Stimulated activated naive B cell treated with anti-CD40 and anti-IgM and Interleukin-4, amounts not matched to agents 10 μg/mL and 1 μg/mL and 100 μg/mL, for 72 hours (primary cell): ENCODE results near the gene EDNRA.
"Not testable (repeated sequence)": the region's sequence is repeated elsewhere in the genome, so short reads cannot be mapped to it uniquely, and the experiment has no call there.

ENCODE experiments used
- ATAC-seq, 2 donors: fragments of 150-1000 bp; cut with Tn5 transposase; replicated peaks; 2 replicates each; pipeline ENCODE4 v1.10.0; 2021; ENCODE audit warnings: moderate library complexity in 1 of 2
- DNase-seq: peaks from one replicate; pipeline ENCODE4 v3.0.0; 2021
- H3K27ac Mint-ChIP-seq: one replicate; pipeline ENCODE4 v1.8.0; 2022; ENCODE audit warnings: mild to moderate bottlenecking, mixed read lengths
- H3K27me3 Mint-ChIP-seq, 2 donors: one replicate each; pipeline ENCODE4 v1.8.0; 2022; ENCODE audit warnings: mixed read lengths in 2 of 2
- H3K36me3 Mint-ChIP-seq, 2 donors: one replicate each; pipeline ENCODE4 v1.8.0; 2022; ENCODE audit warnings: mixed read lengths in 2 of 2, mild to moderate bottlenecking in 1 of 2
- H3K4me1 Mint-ChIP-seq, 2 donors: one replicate each; pipeline ENCODE4 v1.8.0; 2022; ENCODE audit warnings: mixed read lengths in 2 of 2, mild to moderate bottlenecking in 1 of 2
- H3K4me3 Mint-ChIP-seq, 2 donors: one replicate each; pipeline ENCODE4 v1.8.0; 2022; ENCODE audit warnings: mild to moderate bottlenecking in 2 of 2, mixed read lengths in 2 of 2, moderate library complexity in 1 of 2
- H3K9me3 Mint-ChIP-seq, 2 donors: one replicate each; pipeline ENCODE4 v1.8.0; 2022; ENCODE audit warnings: mixed read lengths in 2 of 2, mild to moderate bottlenecking in 1 of 2

The EDNRA gene

DNA sequence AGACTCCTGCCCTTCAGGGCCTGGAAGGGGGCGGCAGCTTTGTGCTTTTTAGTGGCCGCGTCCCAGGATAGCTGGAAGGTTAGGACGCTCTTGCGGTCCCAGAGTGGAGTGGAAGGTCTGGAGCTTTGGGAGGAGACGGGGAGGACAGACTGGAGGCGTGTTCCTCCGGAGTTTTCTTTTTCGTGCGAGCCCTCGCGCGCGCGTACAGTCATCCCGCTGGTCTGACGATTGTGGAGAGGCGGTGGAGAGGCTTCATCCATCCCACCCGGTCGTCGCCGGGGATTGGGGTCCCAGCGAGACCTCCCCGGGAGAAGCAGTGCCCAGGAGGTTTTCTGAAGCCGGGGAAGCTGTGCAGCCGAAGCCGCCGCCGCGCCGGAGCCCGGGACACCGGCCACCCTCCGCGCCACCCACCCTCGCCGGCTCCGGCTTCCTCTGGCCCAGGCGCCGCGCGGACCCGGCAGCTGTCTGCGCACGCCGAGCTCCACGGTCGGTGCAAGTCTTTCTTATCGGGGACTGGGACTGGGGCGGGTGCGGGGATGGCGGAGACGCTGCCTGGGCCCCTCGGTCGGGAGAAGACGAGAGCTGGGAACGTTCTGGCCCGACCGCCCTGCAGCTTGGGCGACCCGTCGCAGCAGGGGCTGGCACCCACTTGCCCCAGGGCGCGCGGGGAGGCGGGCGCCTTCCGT, at the start of gene EDNRA:
EDNRA (plus strand) TSS at position 207 of the 686 bp plus-strand sequence. CDS start 4,585 bp downstream, outside the sequence.
- peaks cover 11 to 37% of the 10 kb centered on the region in 2 donors for H3K27me3 Mint-ChIP-seq
- no peak for ATAC-seq
- no peak within 1 kb of the TSS for H3K4me3 Mint-ChIP-seq
- DNase-seq, result no peak
- peaks cover 0 to 4% of the 10 kb centered on the region in 2 donors for H3K9me3 Mint-ChIP-seq
- H3K27ac Mint-ChIP-seq, result no peak within 1 kb of the TSS
- H3K36me3 Mint-ChIP-seq, result peaks cover 0 to 3% of the 10 kb centered on the region in 2 donors
- no peaks in the 10 kb centered on the region for H3K4me1 Mint-ChIP-seq

DNA sequence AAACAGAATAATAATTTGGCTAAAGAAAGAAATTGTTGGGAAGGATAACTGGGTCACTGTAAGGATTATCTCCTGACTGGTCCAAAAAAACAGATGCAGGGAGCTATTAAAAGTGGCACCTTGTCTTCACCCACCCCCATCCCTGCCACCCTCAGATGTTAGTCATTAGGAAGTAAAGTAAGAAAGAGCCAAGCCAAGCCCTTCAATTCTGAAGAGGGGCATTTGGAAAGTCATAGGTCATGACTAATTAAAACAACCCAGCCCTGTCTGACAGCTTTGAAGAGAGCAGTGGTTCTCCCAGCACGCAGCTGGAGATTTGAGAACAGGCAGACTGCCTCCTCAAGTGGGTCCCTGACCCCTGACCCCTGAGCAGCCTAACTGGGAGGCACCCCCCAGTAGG, 46.5 kb upstream of the EDNRA start:
- H3K4me1 Mint-ChIP-seq, H3K36me3 Mint-ChIP-seq, H3K4me3 Mint-ChIP-seq, H3K9me3 Mint-ChIP-seq, DNase-seq, H3K27ac Mint-ChIP-seq, H3K27me3 Mint-ChIP-seq, ATAC-seq: not testable (repeated sequence)

DNA sequence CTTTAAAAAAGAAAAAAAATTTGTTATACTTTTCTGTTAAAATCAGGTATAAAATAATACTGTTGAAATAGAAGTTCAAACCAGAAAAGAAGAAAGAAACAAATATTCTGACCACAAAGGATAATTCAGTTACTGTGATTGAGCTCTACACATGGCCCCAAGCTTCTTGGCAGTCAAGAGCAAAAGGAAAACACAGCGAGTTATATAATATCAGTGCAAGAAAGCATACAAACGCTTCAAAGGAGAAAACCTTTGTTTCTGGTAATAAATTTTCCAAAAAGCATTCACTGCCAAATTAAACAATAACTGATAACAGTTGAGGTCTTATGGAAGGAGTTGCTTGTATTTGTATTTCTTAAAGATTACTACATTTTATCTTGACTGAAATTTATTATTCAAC, 40.5 kb upstream of the EDNRA start:
- H3K36me3 Mint-ChIP-seq, result no peaks in the 10 kb centered on the region
- H3K27ac Mint-ChIP-seq, result no peak overlapping the region
- no peaks in the 10 kb centered on the region for H3K27me3 Mint-ChIP-seq
- H3K4me3 Mint-ChIP-seq, result no peak overlapping the region
- no peak for ATAC-seq
- no peaks in the 10 kb centered on the region for H3K4me1 Mint-ChIP-seq
- peaks cover 3 to 4% of the 10 kb centered on the region in 2 donors for H3K9me3 Mint-ChIP-seq
- DNase-seq, result no peak

DNA sequence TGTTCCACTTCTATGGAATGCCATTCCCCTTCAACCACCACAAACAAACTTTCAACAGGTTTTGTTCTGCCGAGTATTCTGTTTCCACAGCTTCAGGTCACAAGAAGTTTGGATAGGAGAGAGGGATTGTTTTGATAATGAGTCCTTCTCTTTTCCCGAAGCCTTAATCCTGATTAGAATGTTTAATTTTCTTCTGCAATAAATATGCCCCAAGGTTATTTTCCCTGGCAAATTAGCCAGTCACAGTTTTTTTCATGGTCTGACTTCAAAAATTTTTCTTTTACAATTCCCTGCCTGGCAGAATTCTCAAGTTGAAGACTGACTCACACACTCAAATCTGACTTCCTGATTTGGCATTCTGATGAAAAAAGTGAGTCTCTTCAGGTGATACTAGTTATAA, 33.1 kb upstream of the EDNRA start:
- no peaks in the 10 kb centered on the region for H3K4me1 Mint-ChIP-seq
- H3K9me3 Mint-ChIP-seq, result peaks cover 3 to 4% of the 10 kb centered on the region in 2 donors
- no peaks in the 10 kb centered on the region for H3K27me3 Mint-ChIP-seq
- H3K27ac Mint-ChIP-seq, result no peak overlapping the region
- ATAC-seq (no peak), DNase-seq (no peak)
- H3K4me3 Mint-ChIP-seq, result no peak overlapping the region
- H3K36me3 Mint-ChIP-seq, result no peaks in the 10 kb centered on the region

GRCh38 chr4:147453561-147454141, 27.2 kb upstream of the EDNRA start:
- no peak overlapping the region for H3K4me3 Mint-ChIP-seq
- H3K9me3 Mint-ChIP-seq, result no peaks in the 10 kb centered on the region
- no peak overlapping the region for H3K27ac Mint-ChIP-seq
- no peaks in the 10 kb centered on the region for H3K36me3 Mint-ChIP-seq
- DNase-seq (no peak), ATAC-seq (no peak)
- no peaks in the 10 kb centered on the region for H3K4me1 Mint-ChIP-seq
- H3K27me3 Mint-ChIP-seq, result no peaks in the 10 kb centered on the region

DNA sequence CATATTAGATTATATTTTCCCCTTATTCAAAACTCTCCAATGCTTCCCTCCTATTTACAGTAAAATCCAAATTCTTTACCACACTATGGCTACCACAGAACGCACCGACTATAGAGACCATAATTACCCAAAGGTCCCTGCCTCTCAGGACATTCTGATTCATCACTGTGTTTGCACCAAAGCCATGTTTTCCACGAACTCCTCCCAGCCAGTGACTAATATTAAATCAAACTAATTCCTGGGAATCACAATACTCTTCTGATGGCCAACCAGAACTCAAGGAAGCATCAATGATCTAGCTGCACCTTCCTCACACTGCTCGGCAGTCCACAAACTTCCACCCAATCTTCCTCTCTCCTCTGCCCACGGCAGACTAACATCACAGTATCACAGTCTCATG, 24.2 kb upstream of the EDNRA start:
- DNase-seq, result no peak
- H3K27ac Mint-ChIP-seq, result no peak overlapping the region
- no peaks in the 10 kb centered on the region for H3K9me3 Mint-ChIP-seq
- ATAC-seq, result no peak
- H3K27me3 Mint-ChIP-seq, result no peaks in the 10 kb centered on the region
- H3K4me1 Mint-ChIP-seq, result no peaks in the 10 kb centered on the region
- no peak overlapping the region for H3K4me3 Mint-ChIP-seq
- no peaks in the 10 kb centered on the region for H3K36me3 Mint-ChIP-seq

- DNase-seq (no peak), ATAC-seq (no peak)
- H3K4me1 Mint-ChIP-seq, result no peaks in the 10 kb centered on the region
- no peaks in the 10 kb centered on the region for H3K27me3 Mint-ChIP-seq
- peaks cover 4 to 6% of the 10 kb centered on the region in 2 donors for H3K9me3 Mint-ChIP-seq
- no peaks in the 10 kb centered on the region for H3K36me3 Mint-ChIP-seq
- H3K4me3 Mint-ChIP-seq, result no peak overlapping the region
- no peak overlapping the region for H3K27ac Mint-ChIP-seq
Observed at GRCh38 chr4:147461161-147461560, 19.7 kb upstream of the EDNRA start.

GRCh38 chr4:147463065-147463464, 17.8 kb upstream of the EDNRA start:
- Mint-ChIP-seq H3K27ac (no peak overlapping the region), H3K4me3 (no peak overlapping the region), H3K4me1 (no peaks in the 10 kb centered on the region), H3K9me3 (peaks cover 4 to 6% of the 10 kb centered on the region in 2 donors), H3K27me3 (no peaks in the 10 kb centered on the region), H3K36me3 (no peaks in the 10 kb centered on the region)
- ATAC-seq (no peak), DNase-seq (no peak)

GRCh38 chr4:147465461-147465860, 15.4 kb upstream of the EDNRA start:
- H3K9me3 Mint-ChIP-seq, result peaks cover 8% of the 10 kb centered on the region in 2 donors
- ATAC-seq, result no peak
- no peaks in the 10 kb centered on the region for H3K36me3 Mint-ChIP-seq

DNA sequence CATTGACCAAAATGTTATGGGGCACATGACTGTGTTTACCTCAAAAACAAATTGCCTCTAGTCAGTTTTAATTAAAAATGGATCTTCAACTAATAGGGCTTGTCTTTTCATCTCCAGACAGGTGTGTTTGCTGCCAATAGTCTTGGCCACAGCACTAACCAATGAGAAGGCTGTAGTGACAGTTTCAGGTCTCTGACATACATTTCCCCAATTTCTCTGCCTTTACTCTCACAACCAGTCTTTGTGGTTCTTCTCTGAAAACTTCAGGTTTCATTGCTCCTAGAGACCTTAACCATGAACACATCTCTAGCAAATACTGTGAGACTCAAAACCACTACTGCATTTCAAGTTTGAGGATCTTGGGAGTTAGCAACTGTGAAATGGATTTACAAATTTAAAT, 3.5 kb upstream of the EDNRA start:
- ATAC-seq, result no peak

More at GRCh38 chr4:147465461-147465860, 15.4 kb upstream of the EDNRA start:
- peaks cover 0 to 3% of the 10 kb centered on the region in 2 donors for H3K27me3 Mint-ChIP-seq
- no peak overlapping the region for H3K4me3 Mint-ChIP-seq
- H3K4me1 Mint-ChIP-seq, result no peaks in the 10 kb centered on the region
- no peak for DNase-seq
- no peak overlapping the region for H3K27ac Mint-ChIP-seq

DNA sequence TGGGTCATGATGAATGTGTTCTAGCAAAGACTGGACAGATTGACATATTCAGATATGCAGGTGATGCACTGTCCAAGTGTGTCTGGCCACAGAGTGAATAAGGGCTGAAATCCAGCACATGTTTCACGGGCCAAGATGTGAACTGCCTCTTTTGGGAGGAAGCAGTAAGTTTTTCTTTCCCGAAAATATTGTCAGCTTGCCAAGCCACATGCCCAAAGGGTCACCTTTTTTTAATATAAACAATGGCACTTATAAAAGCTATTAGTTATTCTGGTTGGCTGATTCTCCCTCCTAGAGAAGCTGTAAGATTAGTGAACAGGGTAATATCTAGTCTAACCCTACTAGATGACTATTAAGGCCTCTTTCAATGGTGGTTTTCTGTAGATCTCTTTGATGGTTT, 1.5 kb upstream of the EDNRA start:
- ATAC-seq (no peak), DNase-seq (no peak)
- H3K27me3 Mint-ChIP-seq, result peaks cover 11 to 37% of the 10 kb centered on the region in 2 donors
- no peak overlapping the region for H3K27ac Mint-ChIP-seq
- no peaks in the 10 kb centered on the region for H3K4me1 Mint-ChIP-seq
- no peak overlapping the region for H3K4me3 Mint-ChIP-seq
- H3K9me3 Mint-ChIP-seq, result peaks cover 0 to 3% of the 10 kb centered on the region in 2 donors
- peaks cover 0 to 3% of the 10 kb centered on the region in 2 donors for H3K36me3 Mint-ChIP-seq

More for the DNA sequence above, 3.5 kb upstream of the EDNRA start:
- peaks cover 0 to 3% of the 10 kb centered on the region in 2 donors for H3K36me3 Mint-ChIP-seq
- H3K9me3 Mint-ChIP-seq, result peaks cover 0 to 5% of the 10 kb centered on the region in 2 donors
- no peak for DNase-seq
- no peaks in the 10 kb centered on the region for H3K4me1 Mint-ChIP-seq
- no peak overlapping the region for H3K4me3 Mint-ChIP-seq
- no peak overlapping the region for H3K27ac Mint-ChIP-seq
- H3K27me3 Mint-ChIP-seq, result peaks cover 11 to 33% of the 10 kb centered on the region in 2 donors

DNA sequence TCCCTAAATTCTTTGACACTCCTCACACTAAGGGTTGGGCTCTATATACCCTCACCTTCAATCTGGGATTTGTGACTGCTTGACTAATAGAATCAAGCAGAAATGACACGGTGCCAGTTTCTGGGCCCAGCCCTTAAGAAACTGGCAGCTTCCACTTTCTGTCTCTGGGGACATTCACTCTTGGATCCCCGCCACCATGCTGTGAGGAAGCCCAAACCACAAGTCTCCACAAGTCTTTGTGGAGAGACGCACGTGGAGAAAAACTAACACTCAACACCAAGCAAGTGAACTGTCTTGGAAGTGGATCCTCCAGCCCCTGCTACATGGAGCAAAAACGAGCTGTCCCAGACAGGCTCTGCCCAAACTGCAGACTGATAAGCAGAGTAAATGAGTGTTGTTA, 1.1 kb upstream of the EDNRA start:
- Mint-ChIP-seq H3K4me3 (no peak overlapping the region), H3K9me3 (peaks cover 0 to 3% of the 10 kb centered on the region in 2 donors), H3K27me3 (peaks cover 11 to 37% of the 10 kb centered on the region in 2 donors), H3K4me1 (no peaks in the 10 kb centered on the region), H3K27ac (no peak overlapping the region), H3K36me3 (peaks cover 0 to 3% of the 10 kb centered on the region in 2 donors)
- ATAC-seq, result no peak
- no peak for DNase-seq

DNA sequence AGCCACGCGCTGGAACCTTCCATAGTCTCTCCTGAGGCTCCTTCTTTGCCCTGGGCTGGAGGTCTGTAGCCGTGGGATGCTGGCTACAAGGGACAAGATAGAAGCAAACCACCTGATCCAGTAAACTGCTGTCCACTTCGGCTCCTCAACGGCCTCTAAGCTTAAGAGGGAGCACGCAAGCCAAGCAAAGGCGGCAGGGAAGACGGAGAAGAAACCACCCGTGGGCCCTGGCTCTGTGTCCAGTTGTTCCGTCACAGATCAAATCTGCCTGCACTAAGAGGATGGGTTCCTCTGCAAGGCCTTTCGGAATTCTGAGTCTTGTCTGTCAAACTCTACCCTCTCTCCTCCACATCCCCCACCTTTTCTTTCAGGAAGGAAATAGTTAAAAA, 401 bp upstream of the EDNRA start:
- H3K27ac Mint-ChIP-seq, result no peak overlapping the region
- ATAC-seq (no peak), DNase-seq (no peak)
- H3K27me3 Mint-ChIP-seq, result peaks cover 11 to 37% of the 10 kb centered on the region in 2 donors
- H3K36me3 Mint-ChIP-seq, result peaks cover 0 to 3% of the 10 kb centered on the region in 2 donors
- peaks cover 0 to 4% of the 10 kb centered on the region in 2 donors for H3K9me3 Mint-ChIP-seq
- no peak overlapping the region for H3K4me3 Mint-ChIP-seq
- H3K4me1 Mint-ChIP-seq, result no peaks in the 10 kb centered on the region

GRCh38 chr4:147481577-147482109, 746 bp downstream of the EDNRA start:
- Mint-ChIP-seq H3K4me3 (no peak overlapping the region), H3K27ac (no peak overlapping the region), H3K27me3 (peaks cover 11 to 37% of the 10 kb centered on the region in 2 donors), H3K36me3 (peaks cover 0 to 3% of the 10 kb centered on the region in 2 donors), H3K9me3 (peaks cover 0 to 4% of the 10 kb centered on the region in 2 donors), H3K4me1 (no peaks in the 10 kb centered on the region)
- no peak for ATAC-seq
- DNase-seq, result no peak

GRCh38 chr4:147482281-147482680, 1.4 kb downstream of the EDNRA start:
- H3K27ac Mint-ChIP-seq, result no peak overlapping the region
- no peaks in the 10 kb centered on the region for H3K4me1 Mint-ChIP-seq
- peaks cover 0 to 4% of the 10 kb centered on the region in 2 donors for H3K9me3 Mint-ChIP-seq
- peaks cover 11 to 37% of the 10 kb centered on the region in 2 donors for H3K27me3 Mint-ChIP-seq
- ATAC-seq (no peak), DNase-seq (no peak)
- peaks cover 0 to 3% of the 10 kb centered on the region in 2 donors for H3K36me3 Mint-ChIP-seq
- H3K4me3 Mint-ChIP-seq, result no peak overlapping the region
